Stimulated activated naive CD4-positive, alpha-beta T cell treated with Interleukin-2 at 50 U/mL for 16 hours (primary cell): ENCODE measurements around the gene PXK.

Experiments used
- DNase-seq: peaks from one replicate; lab custom pipeline; 2025; lab: John Stamatoyannopoulos, UW

Gene PXK

GRCh38 chr3:58384381-58385090 lies 51.8 kb downstream of the PXK start:
- DNase-seq = no peak

- no peak for DNase-seq
These were observed 54.1 kb downstream of the PXK start for GRCh38 chr3:58386626-58387365.

- DNase-seq = no peak
These were observed 55.2 kb downstream of the PXK start for GRCh38 chr3:58387650-58388546.

GRCh38 chr3:58388550-58389091 lies 55.9 kb downstream of the PXK start:
- no peak for DNase-seq

- no peak for DNase-seq
These were observed 58.6 kb downstream of the PXK start for GRCh38 chr3:58391156-58391865.

- no peak for DNase-seq
These were observed 59.5 kb downstream of the PXK start for GRCh38 chr3:58392181-58392580.

GRCh38 chr3:58394339-58394738 lies 61.6 kb downstream of the PXK start:
- DNase-seq = no peak

GRCh38 chr3:58398669-58399333 lies 66.1 kb downstream of the PXK start:
- DNase-seq = no peak

- DNase-seq = no peak
These were observed 70.9 kb downstream of the PXK start for GRCh38 chr3:58403513-58404109.

GRCh38 chr3:58404396-58404795 lies 71.7 kb downstream of the PXK start:
- DNase-seq = no peak

- no peak for DNase-seq
These were observed 76.2 kb downstream of the PXK start for GRCh38 chr3:58408906-58409305.

- DNase-seq = no peak
These were observed 77.0 kb downstream of the PXK start for GRCh38 chr3:58409663-58410062.

GRCh38 chr3:58411036-58411435 lies 78.3 kb downstream of the PXK start:
- DNase-seq = no peak

GRCh38 chr3:58411851-58412830 lies 79.4 kb downstream of the PXK start:
- no peak for DNase-seq

- DNase-seq = peak; percentile 15
These were observed 82.0 kb downstream of the PXK start for GRCh38 chr3:58414538-58415197.

- DNase-seq = no peak
These were observed 83.5 kb downstream of the PXK start for GRCh38 chr3:58416191-58416590.

GRCh38 chr3:58417075-58417474 lies 84.4 kb downstream of the PXK start:
- DNase-seq = no peak

- DNase-seq = no peak
These were observed 85.5 kb downstream of the PXK start for GRCh38 chr3:58418227-58418626.
